Effector memory CD4-positive, alpha-beta T cell (primary cell): ENCODE results near the gene PRAME.
"Not testable (repeated sequence)": the region's sequence is repeated elsewhere in the genome, so short reads cannot be mapped to it uniquely, and the experiment has no call there.

Experiments
- DNase-seq, 3 donors: peaks; one replicate each; pipeline ENCODE4 v3.0.0-alpha.2; 2020
- H3K27ac ChIP-seq: 2 replicates; pipeline ENCODE4 v1.7.0; 2013; ENCODE audit warnings: mild to moderate bottlenecking, low read length, moderate library complexity; ENCODE audit not compliant: insufficient read depth, poor library complexity, severe bottlenecking
- H3K27me3 ChIP-seq: replicated peaks from 2 replicates; pipeline ENCODE4 v1.7.0; 2013; ENCODE audit warnings: mild to moderate bottlenecking, low read length; ENCODE audit not compliant: insufficient read depth, control insufficient read depth, poor library complexity, severe bottlenecking
- H3K36me3 ChIP-seq: 2 replicates; pipeline ENCODE4 v1.7.0; 2013; ENCODE audit warnings: mild to moderate bottlenecking, low read length, moderate library complexity; ENCODE audit not compliant: control insufficient read depth, insufficient read depth
- H3K4me1 ChIP-seq: 2 replicates; pipeline ENCODE4 v1.7.0; 2013; ENCODE audit warnings: low read length, mild to moderate bottlenecking; ENCODE audit not compliant: control insufficient read depth, insufficient read depth, poor library complexity, severe bottlenecking
- H3K4me3 ChIP-seq: 2 replicates; pipeline ENCODE4 v1.7.0; 2013; ENCODE audit warnings: low read length, low read depth, mild to moderate bottlenecking; ENCODE audit not compliant: insufficient read depth, poor library complexity, severe bottlenecking
- H3K9me3 ChIP-seq: 2 replicates; pipeline ENCODE4 v1.7.0; 2013; ENCODE audit warnings: mild to moderate bottlenecking, low read length, moderate library complexity; ENCODE audit not compliant: control insufficient read depth

PRAME gene

GRCh38 chr22:22510833-22511232, 48.2 kb downstream of the PRAME start:
- not testable (repeated sequence) for H3K27ac ChIP-seq, DNase-seq, H3K4me3 ChIP-seq, H3K9me3 ChIP-seq, H3K36me3 ChIP-seq, H3K27me3 ChIP-seq, H3K4me1 ChIP-seq

GRCh38 chr22:22509912-22510311, 49.2 kb downstream of the PRAME start:
- H3K9me3 ChIP-seq, DNase-seq, H3K27me3 ChIP-seq: not testable (repeated sequence)

GRCh38 chr22:22508274-22509176, 50.5 kb downstream of the PRAME start, which contains the start of gene ZNF280B:
TSS of gene ZNF280B (minus strand) at chr22:22508742. CDS start at chr22:22489398, 19,344 bp downstream.
- H3K9me3 ChIP-seq, result no peaks in the 10 kb centered on the region
- peak within 1 kb of the TSS; percentile 80 for H3K4me3 ChIP-seq
- no peaks in the 10 kb centered on the region for H3K36me3 ChIP-seq
- DNase-seq, result peak; percentile 47 to 67 (median 64)
- no peaks in the 10 kb centered on the region for H3K27me3 ChIP-seq
- peak within 1 kb of the TSS; percentile 33 for H3K27ac ChIP-seq
- peaks cover 6% of the 10 kb centered on the region for H3K4me1 ChIP-seq

More at GRCh38 chr22:22509912-22510311, 49.2 kb downstream of the PRAME start:
- H3K27ac ChIP-seq, H3K36me3 ChIP-seq, H3K4me3 ChIP-seq, H3K4me1 ChIP-seq: not testable (repeated sequence)

GRCh38 chr22:22507743-22508273, 51.3 kb downstream of the PRAME start:
- Histone ChIP-seq H3K36me3 (no peaks in the 10 kb centered on the region), H3K27me3 (no peaks in the 10 kb centered on the region), H3K4me3 (peak overlapping the region; percentile 80), H3K9me3 (no peaks in the 10 kb centered on the region), H3K4me1 (peaks cover 6% of the 10 kb centered on the region), H3K27ac (no peak overlapping the region)
- no peak for DNase-seq

- H3K4me3 ChIP-seq, result no peak overlapping the region
- no peaks in the 10 kb centered on the region for H3K9me3 ChIP-seq
- H3K27me3 ChIP-seq, result no peaks in the 10 kb centered on the region
- no peak for DNase-seq
- no peak overlapping the region for H3K27ac ChIP-seq
- H3K36me3 ChIP-seq, result no peaks in the 10 kb centered on the region
- H3K4me1 ChIP-seq, result peaks cover 6% of the 10 kb centered on the region
These were observed 52.3 kb downstream of the PRAME start for GRCh38 chr22:22506736-22507135.

GRCh38 chr22:22498267-22498666, 60.8 kb downstream of the PRAME start:
- Histone ChIP-seq H3K36me3 (no peaks in the 10 kb centered on the region), H3K27me3 (no peaks in the 10 kb centered on the region), H3K9me3 (no peaks in the 10 kb centered on the region), H3K27ac (no peak overlapping the region), H3K4me1 (no peaks in the 10 kb centered on the region), H3K4me3 (no peak overlapping the region)
- DNase-seq, result no peak
